ENCODE results near the gene PLXNC1.

- TF ChIP-seq EZH2 (IDR thresholded peaks at IDR 0.05; ENCODE audit: insufficient read depth, poor library complexity, severe bottlenecking): no peak
- TF ChIP-seq EZH2phosphoT487 (IDR thresholded peaks at IDR 0.05; ENCODE audit: insufficient read depth, low read depth): no peak
Measured at GRCh38 chr12:94141892-94142291, 6.5 kb upstream of the PLXNC1 start.
